Measurements from ENCODE around the gene P2RX7. TPM values are rescaled to one million over a fixed set of nuclear protein-coding genes. Genes with fewer than 3 reads are reported as not detected.
"Not testable (repeated sequence)": the region's sequence is repeated elsewhere in the genome, so short reads cannot be mapped to it uniquely, and the experiment has no call there.

Gene P2RX7
- polyA plus RNA-seq, 3 donors: 0.69 to 1.0 (median 0.86) TPM

GRCh38 chr12:121131941-121132341 lies 735 bp upstream of the P2RX7 start:
- DNase-seq (ENCODE audit: low read depth in 3 of 3, low spot score in 2 of 3): no peak

GRCh38 chr12:121133838-121134237 lies 1.2 kb downstream of the P2RX7 start:
- DNase-seq (ENCODE audit: low read depth in 3 of 3, low spot score in 2 of 3): no peak

DNA sequence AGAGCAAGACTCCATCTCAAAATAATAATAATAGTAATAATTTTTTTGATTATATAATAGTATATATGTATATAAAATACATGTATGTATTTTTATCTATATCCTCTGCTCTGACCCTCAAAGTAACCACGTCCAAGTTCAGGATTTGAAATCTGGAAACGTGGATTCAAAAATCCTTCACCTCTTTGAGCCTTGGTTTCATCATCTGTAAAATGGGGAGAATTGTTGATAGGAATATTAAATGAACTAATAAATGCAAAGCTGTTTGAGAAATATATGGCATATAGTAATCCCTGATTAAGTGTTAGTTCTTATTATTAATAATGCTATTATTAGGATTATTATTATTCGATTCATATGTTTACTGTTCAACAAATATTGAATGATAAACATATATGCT lies 2.6 kb downstream of the P2RX7 start:
- no peak for DNase-seq (ENCODE audit: low read depth in 3 of 3, low spot score in 2 of 3)

DNA sequence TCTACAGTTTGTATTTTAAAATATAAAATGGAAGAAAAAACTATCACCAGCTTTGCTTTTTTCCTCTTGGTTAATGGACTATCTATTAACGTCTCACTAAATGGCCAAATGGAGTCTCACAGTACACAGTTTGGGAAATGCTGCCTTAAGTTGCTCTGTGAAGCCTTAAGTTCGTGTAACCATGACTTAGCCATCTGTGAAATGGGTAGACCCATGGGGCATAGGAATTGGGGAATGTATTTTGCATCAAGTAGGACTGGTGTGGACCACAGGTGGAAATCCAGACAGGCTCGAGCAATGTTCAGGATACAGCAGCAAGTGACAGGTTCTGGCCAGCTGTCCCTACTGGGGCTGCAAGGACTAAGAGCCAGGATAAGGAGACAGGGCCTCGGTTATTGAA lies 4.8 kb downstream of the P2RX7 start:
- DNase-seq (ENCODE audit: low read depth in 3 of 3, low spot score in 2 of 3): no peak

GRCh38 chr12:121138284-121138683 lies 5.6 kb downstream of the P2RX7 start:
- DNase-seq (ENCODE audit: low read depth in 3 of 3, low spot score in 2 of 3): no peak

DNA sequence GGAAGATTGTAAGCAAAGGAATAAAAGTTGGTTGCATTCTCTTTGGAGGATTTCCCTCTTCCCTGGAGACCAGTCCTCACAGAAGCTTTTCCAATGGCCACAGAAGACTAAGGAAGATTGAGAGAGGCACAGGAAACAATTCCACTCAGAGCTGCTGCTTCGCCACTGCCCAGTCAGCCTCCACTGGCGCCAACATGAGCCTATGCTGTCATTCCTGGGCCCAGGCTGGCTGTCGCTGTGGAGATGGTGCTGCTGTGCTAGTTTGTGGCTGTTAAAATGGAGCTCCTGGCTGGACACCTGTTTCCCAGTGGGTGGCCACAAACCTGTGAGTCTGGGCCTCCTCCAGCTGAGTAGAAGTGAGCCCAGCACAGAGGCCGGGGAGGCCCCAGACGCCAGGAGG lies 6.6 kb downstream of the P2RX7 start:
- no peak for DNase-seq (ENCODE audit: low read depth in 3 of 3, low spot score in 2 of 3)

GRCh38 chr12:121142171-121142950 lies 9.7 kb downstream of the P2RX7 start:
- DNase-seq (ENCODE audit: low read depth in 3 of 3, low spot score in 2 of 3): no peak

GRCh38 chr12:121144416-121144914 lies 11.8 kb downstream of the P2RX7 start:
- no peak for DNase-seq (ENCODE audit: low read depth in 3 of 3, low spot score in 2 of 3)

DNA sequence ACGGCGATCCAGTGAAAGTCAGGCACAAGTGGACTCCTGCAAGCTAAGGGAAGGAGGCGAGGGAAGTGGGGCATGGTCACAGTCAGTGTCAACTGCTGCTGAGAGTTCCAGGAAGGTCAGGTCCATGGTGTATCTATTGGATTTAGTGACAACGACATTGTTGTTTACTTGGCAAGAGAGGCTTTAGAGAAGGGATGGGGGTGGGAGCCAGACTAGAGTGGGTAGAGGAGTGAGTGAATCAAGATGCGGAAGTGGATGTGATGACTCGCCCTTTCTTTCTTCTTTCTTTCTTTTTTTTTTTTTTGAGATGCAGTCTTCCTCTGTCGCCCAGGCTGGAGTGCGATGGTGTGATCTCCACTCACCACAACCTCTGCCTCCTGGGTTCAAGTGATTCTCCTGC lies 12.5 kb downstream of the P2RX7 start:
- DNase-seq (ENCODE audit: low read depth in 3 of 3, low spot score in 2 of 3): no peak

- DNase-seq (ENCODE audit: low read depth in 3 of 3, low spot score in 2 of 3): not testable (repeated sequence)
These were observed 16.6 kb downstream of the P2RX7 start for GRCh38 chr12:121149289-121149688.

DNA sequence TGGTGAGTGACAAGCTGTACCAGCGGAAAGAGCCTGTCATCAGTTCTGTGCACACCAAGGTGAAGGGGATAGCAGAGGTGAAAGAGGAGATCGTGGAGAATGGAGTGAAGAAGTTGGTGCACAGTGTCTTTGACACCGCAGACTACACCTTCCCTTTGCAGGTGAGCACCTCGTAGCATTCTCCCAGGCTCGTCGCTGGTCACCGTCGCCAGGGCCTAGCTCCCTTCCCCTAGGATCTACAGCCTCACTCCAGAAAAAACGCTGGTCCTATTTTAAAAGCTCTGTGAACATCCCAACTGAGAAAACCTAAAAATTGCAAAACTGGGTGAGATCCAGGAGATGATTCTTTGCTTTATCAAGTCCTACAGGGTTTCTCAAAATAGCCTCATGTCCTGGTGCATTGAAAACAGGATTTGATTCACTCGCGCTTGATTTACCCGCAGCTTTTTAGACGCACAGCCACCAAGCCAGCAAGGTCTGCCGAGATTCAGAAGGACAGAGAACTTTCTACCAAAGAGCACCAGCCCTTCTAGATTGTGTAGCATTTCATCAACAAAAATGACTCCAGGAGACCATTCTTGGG lies 22.2 kb downstream of the P2RX7 start:
- DNase-seq (ENCODE audit: low read depth in 3 of 3, low spot score in 2 of 3): no peak

- DNase-seq (ENCODE audit: low read depth in 3 of 3, low spot score in 2 of 3): no peak
These were observed 23.7 kb downstream of the P2RX7 start for GRCh38 chr12:121156365-121156764.

DNA sequence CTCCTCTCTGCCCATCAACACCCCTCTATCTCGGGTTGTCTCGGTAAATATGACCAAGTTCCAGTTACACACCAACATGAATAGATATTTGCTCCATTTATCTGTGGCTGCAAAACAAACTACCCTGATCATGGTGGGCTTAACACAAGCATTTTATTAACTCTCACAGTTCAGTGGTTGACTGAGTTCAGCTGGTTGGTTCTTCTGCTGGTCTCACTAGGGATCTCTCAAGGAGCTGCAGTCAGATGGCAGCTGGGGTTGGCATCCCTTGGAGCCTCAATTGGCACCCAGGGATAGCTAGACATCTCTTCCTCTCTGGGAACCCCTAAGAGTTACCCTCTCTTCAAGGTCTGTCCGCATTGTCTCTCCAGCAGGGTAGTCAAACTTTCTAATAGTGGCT lies 25.4 kb downstream of the P2RX7 start:
- DNase-seq (ENCODE audit: low read depth in 3 of 3, low spot score in 2 of 3): no peak

DNA sequence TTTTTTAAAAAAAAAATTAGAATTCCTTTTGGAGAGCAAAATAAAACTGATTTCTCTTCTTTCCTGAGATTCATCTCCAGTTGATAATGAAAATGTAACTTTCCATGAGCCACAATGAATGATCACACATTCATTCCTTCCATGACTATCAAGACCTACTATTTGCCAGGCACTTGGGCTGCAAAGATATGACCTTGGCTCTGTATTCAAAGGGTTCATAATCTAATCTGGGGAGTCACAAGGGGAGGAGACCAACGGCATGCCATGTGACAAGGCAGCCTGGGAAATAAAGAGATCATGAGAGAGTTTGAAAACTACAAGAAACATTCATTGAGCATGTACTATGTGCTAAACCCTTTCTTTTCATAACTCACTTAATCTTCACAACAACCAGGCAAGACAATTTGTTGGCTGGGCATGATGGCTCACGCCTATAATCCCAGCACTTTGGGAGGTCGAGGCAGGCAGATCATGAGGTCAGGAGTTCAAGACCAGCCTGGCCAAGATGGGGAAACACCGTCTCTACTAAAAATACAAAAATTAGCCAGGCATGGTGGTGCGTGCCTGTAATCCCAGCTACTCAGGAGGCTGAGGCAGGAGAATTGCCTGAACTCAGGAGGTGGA lies 26.2 kb downstream of the P2RX7 start:
- DNase-seq (ENCODE audit: low read depth in 3 of 3, low spot score in 2 of 3): not testable (repeated sequence)

- no peak for DNase-seq (ENCODE audit: low read depth in 3 of 3, low spot score in 2 of 3)
These were observed 27.0 kb downstream of the P2RX7 start for GRCh38 chr12:121159467-121160307.

DNA sequence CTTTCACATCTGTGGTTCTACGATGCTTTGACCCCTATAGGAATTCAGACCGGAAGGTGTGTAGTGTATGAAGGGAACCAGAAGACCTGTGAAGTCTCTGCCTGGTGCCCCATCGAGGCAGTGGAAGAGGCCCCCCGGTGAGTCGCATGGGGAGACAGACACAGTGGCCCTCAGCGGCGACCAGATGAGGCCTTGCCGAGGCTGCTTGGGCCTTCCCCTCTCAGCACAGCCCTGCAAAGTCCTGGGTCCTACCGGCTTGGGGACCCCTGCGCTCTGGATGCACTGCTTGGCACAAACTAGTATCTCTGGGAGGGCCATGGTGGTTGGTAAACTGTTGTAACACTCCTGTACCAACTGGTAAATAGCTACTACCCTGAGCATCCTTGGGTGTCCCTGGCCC lies 29.7 kb downstream of the P2RX7 start:
- no peak for DNase-seq (ENCODE audit: low read depth in 3 of 3, low spot score in 2 of 3)

- no peak for DNase-seq (ENCODE audit: low read depth in 3 of 3, low spot score in 2 of 3)
These were observed 30.3 kb downstream of the P2RX7 start for GRCh38 chr12:121162985-121163384.

- not testable (repeated sequence) for DNase-seq (ENCODE audit: low read depth in 3 of 3, low spot score in 2 of 3)
These were observed 32.2 kb downstream of the P2RX7 start for GRCh38 chr12:121164839-121165238.

DNA sequence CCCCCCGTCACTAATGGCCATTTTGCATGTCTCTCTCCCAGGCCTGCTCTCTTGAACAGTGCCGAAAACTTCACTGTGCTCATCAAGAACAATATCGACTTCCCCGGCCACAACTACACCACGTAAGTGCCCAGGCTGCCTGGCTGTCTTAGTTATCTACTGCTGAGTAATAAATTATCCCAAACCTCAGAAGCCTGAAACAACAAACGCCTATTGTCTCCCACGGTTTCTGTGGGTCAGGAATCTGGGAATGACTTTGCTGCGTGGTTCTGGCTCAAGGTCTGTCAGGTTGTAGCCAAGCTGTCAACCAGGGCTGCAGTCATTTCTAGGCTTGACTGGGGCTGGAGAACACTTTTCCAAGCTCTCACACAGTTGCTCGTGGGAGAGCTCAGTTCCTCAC lies 32.6 kb downstream of the P2RX7 start:
- no peak for DNase-seq (ENCODE audit: low read depth in 3 of 3, low spot score in 2 of 3)

GRCh38 chr12:121166356-121166755 lies 33.7 kb downstream of the P2RX7 start:
- DNase-seq (ENCODE audit: low read depth in 3 of 3, low spot score in 2 of 3): no peak

GRCh38 chr12:121167232-121167820 lies 34.6 kb downstream of the P2RX7 start:
- no peak for DNase-seq (ENCODE audit: low read depth in 3 of 3, low spot score in 2 of 3)
